Testis (tissue), 3 donors: ENCODE results near the gene PRKAR2B. TPM values are rescaled to one million over a fixed set of nuclear protein-coding genes. Genes with fewer than 3 reads are reported as not detected.
A peak's percentile ranks its signal among the peaks of the same experiment; 100 is the strongest.

ENCODE experiments used
- DNase-seq: peaks from one replicate; pipeline ENCODE4 v3.0.0-alpha.2; 2019
- H3K27ac ChIP-seq, 2 donors: fragments of 200-600 bp; sonication (generic); one replicate each; pipeline ENCODE4 v1.5.1; 2019
- H3K27me3 ChIP-seq: fragments of 200-600 bp; sonication (generic); one replicate; pipeline ENCODE4 v1.5.1; 2019
- H3K36me3 ChIP-seq: fragments of 200-600 bp; sonication (generic); one replicate; pipeline ENCODE4 v1.5.1; 2017; ENCODE audit warnings: low read depth; ENCODE audit errors: missing control alignments
- H3K4me1 ChIP-seq: fragments of 200-600 bp; sonication (generic); one replicate; pipeline ENCODE4 v1.5.1; 2019
- H3K4me3 ChIP-seq, 2 donors: fragments of 200-600 bp; sonication (generic); one replicate each; pipeline ENCODE4 v1.5.1; 2017 to 2019
- H3K9me3 ChIP-seq: fragments of 200-600 bp; sonication (generic); one replicate; pipeline ENCODE4 v1.5.1; 2017
- POLR2A ChIP-seq: fragments of 450-650 bp; IDR thresholded peaks from one replicate; pipeline ENCODE4 v1.6.1; 2017; ENCODE audit warnings: antibody characterized with exemption, mild to moderate bottlenecking, moderate library complexity
- WGBS, 2 donors: methylation state at CpG; one replicate each; pipeline ENCODE4 v1.1.5; 2018; 5-methylcytosine and 5-hydroxymethylcytosine counted together
- intact Hi-C: fragments of 100-400 bp; cut with DNase I; formaldehyde crosslinking; loops from one replicate; pipeline ENCODE4 v1.15.1; 2023; ENCODE audit warnings: low total_unique reads
- polyA plus RNA-seq: library from polyadenylated mRNA; stranded (reverse); fragments of 350-450 nt; fragmentation: Illumina TruSeq; extraction: RNeasy Lipid Tissue Mini Kit (QIAGEN cat#74804); gene quantifications from one replicate; pipeline ENCODE4 v1.2.3, GENCODE V29; 2014; ENCODE audit warnings: low read depth, low replicate concordance; ENCODE audit not compliant: insufficient read depth
- total RNA-seq, 2 donors: library from RNA; depleted of rRNA; stranded (reverse); fragments of >200 nt; gene quantifications; one replicate each; pipeline ENCODE4 v1.2.3, GENCODE V29; 2016
- TF ChIP-seq, protein P1 (sequence below), 3 experiments: fragments of 450-650 bp in 2 of 3; fragments of 200-600 bp in 1 of 3; sonication (generic) in 1 of 3; IDR thresholded peaks; one replicate each; pipeline ENCODE4 v1.5.1; 2016 to 2019; ENCODE audit warnings: antibody characterized with exemption in 3 of 3, mild to moderate bottlenecking in 2 of 3, moderate library complexity in 1 of 3

PRKAR2B gene
- total and polyA plus RNA-seq, 3 donors from 2014 or later, result 51.7 to 81.8 (median 66.3) TPM

- Histone ChIP-seq H3K9me3 (no peaks in the 10 kb centered on the region), H3K36me3 (no peaks in the 10 kb centered on the region), H3K4me1 (peaks cover 25% of the 10 kb centered on the region), H3K27me3 (no peaks in the 10 kb centered on the region), H3K27ac (peak overlapping the region in 1 of 2 donors; percentile 12), H3K4me3 (no peak overlapping the region)
- 59 to 68% methylated on average over 12 of the region's 12 CpGs for WGBS, 2 donors
- no peak for TF ChIP-seq POLR2A
- TF ChIP-seq, protein P1, sequence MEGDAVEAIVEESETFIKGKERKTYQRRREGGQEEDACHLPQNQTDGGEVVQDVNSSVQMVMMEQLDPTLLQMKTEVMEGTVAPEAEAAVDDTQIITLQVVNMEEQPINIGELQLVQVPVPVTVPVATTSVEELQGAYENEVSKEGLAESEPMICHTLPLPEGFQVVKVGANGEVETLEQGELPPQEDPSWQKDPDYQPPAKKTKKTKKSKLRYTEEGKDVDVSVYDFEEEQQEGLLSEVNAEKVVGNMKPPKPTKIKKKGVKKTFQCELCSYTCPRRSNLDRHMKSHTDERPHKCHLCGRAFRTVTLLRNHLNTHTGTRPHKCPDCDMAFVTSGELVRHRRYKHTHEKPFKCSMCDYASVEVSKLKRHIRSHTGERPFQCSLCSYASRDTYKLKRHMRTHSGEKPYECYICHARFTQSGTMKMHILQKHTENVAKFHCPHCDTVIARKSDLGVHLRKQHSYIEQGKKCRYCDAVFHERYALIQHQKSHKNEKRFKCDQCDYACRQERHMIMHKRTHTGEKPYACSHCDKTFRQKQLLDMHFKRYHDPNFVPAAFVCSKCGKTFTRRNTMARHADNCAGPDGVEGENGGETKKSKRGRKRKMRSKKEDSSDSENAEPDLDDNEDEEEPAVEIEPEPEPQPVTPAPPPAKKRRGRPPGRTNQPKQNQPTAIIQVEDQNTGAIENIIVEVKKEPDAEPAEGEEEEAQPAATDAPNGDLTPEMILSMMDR (IDR thresholded peaks at IDR 0.05), result no peak
- no peak for DNase-seq
- intact Hi-C loops, result no loop called here
Measured at GRCh38 chr7:107171496-107171895, 127.0 kb downstream of the PRKAR2B start.

- DNase-seq, result no peak
- Histone ChIP-seq H3K27ac (no peak overlapping the region), H3K9me3 (no peaks in the 10 kb centered on the region), H3K27me3 (no peaks in the 10 kb centered on the region), H3K4me1 (peaks cover 25% of the 10 kb centered on the region), H3K36me3 (no peaks in the 10 kb centered on the region), H3K4me3 (no peak overlapping the region)
- TF ChIP-seq POLR2A, result no peak
- TF ChIP-seq, protein P1 (IDR thresholded peaks at IDR 0.05), result no peak
- intact Hi-C loops, result no loop called here
- WGBS, 2 donors, result 61 to 66% methylated on average over 4 of the region's 4 CpGs
Measured at GRCh38 chr7:107172276-107173032, 127.9 kb downstream of the PRKAR2B start.

GRCh38 chr7:107173191-107173590, 128.7 kb downstream of the PRKAR2B start:
- Histone ChIP-seq H3K36me3 (no peaks in the 10 kb centered on the region), H3K9me3 (no peaks in the 10 kb centered on the region), H3K27me3 (no peaks in the 10 kb centered on the region), H3K4me3 (no peak overlapping the region), H3K4me1 (peaks cover 25% of the 10 kb centered on the region), H3K27ac (no peak overlapping the region)
- no peak for DNase-seq
- 65 to 77% methylated on average over 2 of the region's 2 CpGs for WGBS, 2 donors
- TF ChIP-seq, protein P1 (IDR thresholded peaks at IDR 0.05), result no peak
- no peak for TF ChIP-seq POLR2A
- intact Hi-C loops, result no loop called here

DNA sequence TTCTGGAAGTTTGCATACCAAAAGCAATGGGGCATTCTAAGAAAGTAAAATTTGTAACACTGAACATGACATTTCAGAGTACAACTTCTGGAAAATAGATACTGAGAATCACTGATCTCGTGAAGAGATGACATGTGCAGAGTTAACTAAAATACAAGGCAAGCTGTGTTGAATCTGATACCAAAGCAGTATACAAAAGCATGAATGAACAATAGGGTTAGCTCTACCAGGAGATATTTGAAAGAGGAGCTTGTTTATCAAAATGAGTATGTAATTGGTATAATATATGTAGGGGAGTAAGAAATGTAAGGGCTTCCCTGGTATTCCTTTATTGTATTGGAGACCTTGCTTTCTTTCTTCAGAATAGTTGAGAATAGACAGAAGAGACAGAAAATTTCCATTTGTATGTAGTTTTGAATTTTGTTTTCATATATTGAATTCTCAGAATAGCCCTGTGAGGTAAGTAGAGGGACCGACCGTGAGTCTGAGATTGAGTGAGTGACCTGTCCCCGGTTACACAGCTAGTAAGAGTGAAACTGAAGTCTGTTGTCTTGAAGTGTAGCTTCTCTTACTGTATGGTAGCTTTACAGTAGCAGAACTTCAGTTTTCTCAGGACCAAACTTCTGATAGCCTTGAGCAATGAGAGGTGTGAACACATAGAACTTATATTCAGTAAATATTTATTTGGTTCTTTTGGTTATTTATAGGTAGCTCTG, 129.3 kb downstream of the PRKAR2B start:
- Histone ChIP-seq H3K9me3 (no peaks in the 10 kb centered on the region), H3K4me1 (peaks cover 25% of the 10 kb centered on the region), H3K27me3 (no peaks in the 10 kb centered on the region), H3K4me3 (no peak overlapping the region), H3K27ac (no peak overlapping the region), H3K36me3 (no peaks in the 10 kb centered on the region)
- DNase-seq, result no peak
- TF ChIP-seq, protein P1 (IDR thresholded peaks at IDR 0.05), result no peak
- TF ChIP-seq POLR2A, result no peak
- intact Hi-C loops, result no loop called here
- WGBS, 2 donors, result 64 to 66% methylated on average over 4 of the region's 4 CpGs
